Activated CD4-positive, alpha-beta T cell treated with anti-CD3 and anti-CD28 coated beads for 1 hour (primary cell): ENCODE results near the gene CAMK1D.
"Not testable (repeated sequence)": the region's sequence is repeated elsewhere in the genome, so short reads cannot be mapped to it uniquely, and the experiment has no call there.

Source experiments
- DNase-seq: peaks from one replicate; pipeline ENCODE4 v3.0.0-alpha.2; 2020

The CAMK1D gene

GRCh38 chr10:12801214-12802087 lies 452.1 kb downstream of the CAMK1D start:
- DNase-seq, result no peak

GRCh38 chr10:12803776-12804175 lies 454.4 kb downstream of the CAMK1D start:
- DNase-seq, result no peak

GRCh38 chr10:12806228-12807095 lies 457.1 kb downstream of the CAMK1D start:
- no peak for DNase-seq

DNA sequence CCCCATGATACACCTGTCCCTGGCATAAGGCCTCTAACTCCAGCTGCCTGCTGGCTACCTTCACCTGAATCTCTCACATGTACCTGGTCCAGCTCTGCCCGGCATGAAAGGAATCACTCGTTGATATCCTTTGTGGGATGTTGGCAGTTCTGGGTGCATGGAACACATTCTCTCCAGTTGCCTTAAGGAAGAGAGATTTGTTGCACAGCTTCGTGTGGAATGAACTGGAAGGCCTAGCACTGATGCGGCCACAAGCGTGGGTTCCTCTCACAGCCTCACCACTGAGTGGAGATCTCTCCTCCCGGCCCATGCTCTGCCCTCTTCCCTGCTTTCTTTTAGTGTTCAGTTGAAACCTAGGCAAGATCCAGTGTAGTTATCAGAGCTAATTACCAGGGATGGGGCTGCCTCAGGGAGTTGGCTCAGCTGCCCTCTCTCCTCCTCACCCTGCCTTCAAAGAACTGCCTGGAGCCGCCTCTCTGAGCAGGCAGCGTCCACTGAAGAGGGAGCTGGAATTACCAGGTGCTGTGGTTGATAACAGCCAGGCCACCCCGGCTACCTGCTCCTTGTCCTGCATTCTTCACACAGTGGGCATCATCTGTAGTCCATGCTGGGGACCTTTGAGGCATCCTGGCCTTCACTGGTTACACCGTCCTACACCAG lies 457.9 kb downstream of the CAMK1D start:
- no peak for DNase-seq

GRCh38 chr10:12808014-12808613 lies 458.8 kb downstream of the CAMK1D start:
- DNase-seq, result no peak

GRCh38 chr10:12810046-12810445 lies 460.7 kb downstream of the CAMK1D start:
- not testable (repeated sequence) for DNase-seq

DNA sequence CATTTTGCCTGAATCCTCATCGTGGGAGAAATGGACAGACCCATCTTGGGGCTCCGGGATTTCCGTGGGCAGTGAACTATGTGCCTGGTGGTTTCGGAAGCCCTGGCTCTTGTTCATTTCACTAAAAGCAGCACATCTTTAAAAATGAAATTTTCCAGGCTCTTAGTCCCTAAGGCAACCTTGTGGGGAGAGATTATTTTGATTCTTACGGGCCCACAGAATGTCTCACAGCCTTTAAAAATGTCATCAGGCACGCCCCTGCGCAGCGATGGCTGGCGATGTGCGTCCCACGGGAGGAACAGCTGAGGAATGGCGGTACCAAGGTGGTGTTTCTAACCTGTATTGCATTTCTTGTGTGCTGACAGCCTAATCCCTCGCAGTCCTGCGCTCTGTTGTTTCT lies 462.5 kb downstream of the CAMK1D start:
- DNase-seq, result no peak

- DNase-seq, result no peak
These were observed 463.2 kb downstream of the CAMK1D start for GRCh38 chr10:12812571-12812970.

- DNase-seq, result no peak
These were observed 464.8 kb downstream of the CAMK1D start for GRCh38 chr10:12814166-12814565.

GRCh38 chr10:12819071-12819470 lies 469.7 kb downstream of the CAMK1D start:
- no peak for DNase-seq

GRCh38 chr10:12819656-12820055 lies 470.3 kb downstream of the CAMK1D start:
- DNase-seq, result no peak

DNA sequence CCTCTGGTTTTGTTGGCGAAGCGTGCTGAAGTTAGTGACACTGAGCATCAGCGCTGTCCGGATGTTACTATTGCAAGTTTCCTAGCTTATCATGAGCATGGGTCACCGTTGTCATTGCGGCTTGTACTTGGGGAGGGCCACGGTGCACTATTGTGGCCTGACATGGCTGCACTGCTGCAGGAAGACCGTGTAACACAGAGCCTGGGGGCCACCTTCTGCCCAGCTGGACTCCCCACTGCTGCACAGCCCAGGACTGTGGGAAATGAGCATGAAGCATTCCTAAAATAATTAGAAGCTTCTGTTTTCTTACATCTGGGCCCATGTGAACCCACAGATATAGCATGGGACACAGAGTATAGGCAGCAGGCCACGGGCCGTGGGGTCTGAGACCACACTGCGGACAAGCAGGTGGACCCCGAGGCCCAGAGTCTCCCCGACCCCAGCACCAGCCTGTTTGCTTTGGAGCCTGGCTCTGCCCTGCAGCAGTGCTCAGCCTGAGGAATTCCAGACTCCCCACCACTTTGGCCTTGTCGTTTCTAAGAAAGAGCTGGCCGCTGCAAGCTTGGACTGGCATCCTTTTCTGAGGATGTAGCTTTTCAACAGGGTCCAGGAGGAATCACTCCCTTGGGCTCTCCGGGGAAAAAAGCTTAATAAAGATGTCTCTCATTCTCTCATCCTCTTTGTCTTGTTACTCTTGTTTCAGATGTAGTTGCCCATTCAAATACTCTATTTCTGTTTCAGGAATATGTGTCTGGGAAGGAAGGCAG lies 473.0 kb downstream of the CAMK1D start:
- no peak for DNase-seq

DNA sequence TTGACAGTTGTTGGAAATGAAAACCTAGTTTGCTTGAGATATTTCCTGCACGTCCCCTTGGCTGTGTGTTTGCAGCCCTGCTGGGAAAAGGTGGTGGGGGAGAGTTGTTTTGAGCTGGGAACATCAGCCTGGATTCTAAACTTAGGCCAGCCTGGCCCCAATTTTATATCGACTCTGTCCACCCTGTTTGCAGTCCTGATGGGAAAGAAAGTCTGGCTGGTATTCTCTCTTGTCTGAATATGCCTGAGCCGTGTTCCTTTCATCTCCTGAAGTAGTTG lies 473.5 kb downstream of the CAMK1D start:
- no peak for DNase-seq

DNA sequence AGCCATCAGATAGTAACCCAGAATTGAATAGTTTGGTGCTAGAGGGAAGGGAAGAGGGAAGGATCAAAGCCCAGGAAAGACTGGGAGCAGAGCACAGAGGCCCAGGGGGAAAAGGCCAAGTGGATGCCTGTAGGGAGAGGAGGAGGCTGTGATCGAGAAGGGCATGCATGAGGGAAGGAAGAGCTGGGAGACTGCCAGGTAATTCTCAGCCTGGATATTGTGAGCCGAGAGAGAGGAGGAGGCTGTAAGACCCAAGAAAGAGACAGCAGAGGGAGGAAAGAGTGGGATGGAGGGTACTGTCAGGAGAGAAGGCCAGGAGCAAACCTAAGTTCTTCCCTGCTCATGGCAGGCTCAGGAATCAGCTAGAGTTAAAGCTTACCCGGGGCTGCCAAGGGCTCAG lies 474.0 kb downstream of the CAMK1D start:
- DNase-seq, result no peak

GRCh38 chr10:12825260-12825849 lies 476.0 kb downstream of the CAMK1D start:
- DNase-seq, result no peak

DNA sequence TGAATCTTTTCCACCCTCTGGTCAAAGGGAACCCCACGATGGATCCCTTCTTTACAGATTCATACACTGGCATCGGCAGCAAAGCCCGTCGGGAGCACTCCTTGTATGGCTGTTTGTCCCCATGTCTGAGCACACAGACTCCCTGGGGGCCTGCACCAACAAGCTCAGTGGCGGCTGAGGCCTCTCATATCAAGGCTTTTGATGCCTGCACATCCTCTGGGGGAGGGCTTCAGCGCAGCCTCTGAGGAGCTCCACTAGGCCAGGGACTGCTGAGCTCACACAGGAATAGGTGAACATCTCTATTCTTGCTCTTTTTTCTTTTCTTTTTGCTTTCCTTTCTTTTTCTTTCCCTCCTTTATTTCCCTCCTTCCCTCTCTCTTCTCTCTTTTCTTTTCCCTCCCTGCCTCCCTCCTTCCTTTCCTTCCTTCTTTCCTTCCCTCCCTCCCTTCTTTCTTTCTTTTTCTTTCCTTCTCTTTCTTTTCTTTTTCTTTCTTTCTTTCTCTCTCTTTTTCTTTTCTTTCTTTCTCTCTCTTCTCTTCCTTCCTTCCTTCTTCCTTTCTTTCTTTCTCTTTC lies 477.5 kb downstream of the CAMK1D start:
- DNase-seq, result no peak

GRCh38 chr10:12828736-12829135 lies 479.4 kb downstream of the CAMK1D start:
- DNase-seq, result no peak

DNA sequence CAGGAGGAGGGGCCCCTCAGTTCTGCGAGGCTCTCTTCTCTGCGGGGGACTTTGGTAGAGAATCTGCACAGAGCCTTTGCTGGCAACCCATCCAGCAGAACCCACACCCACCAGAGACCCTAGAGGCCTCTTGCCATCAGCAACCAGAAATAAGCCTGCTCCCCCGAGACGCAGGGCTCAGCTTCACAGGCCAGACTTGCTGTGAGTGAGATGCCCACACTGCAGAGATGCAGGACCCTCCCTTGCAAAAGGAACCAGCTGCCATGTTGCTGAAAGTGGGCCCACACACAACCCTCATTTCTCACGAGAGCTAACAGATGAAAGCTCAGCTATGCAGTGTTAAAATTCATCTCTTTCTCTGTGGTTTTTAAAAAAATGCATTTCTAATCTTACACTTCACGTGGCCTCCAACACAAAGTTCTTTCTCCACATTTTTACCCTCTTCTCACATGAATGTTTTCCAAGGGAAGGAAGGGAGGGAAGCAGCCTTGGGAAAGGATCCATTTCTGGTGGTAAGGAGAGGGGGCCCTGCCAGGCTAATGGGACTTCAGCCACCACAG lies 480.6 kb downstream of the CAMK1D start:
- DNase-seq, result no peak

- no peak for DNase-seq
These were observed 482.7 kb downstream of the CAMK1D start for GRCh38 chr10:12832096-12832495.

DNA sequence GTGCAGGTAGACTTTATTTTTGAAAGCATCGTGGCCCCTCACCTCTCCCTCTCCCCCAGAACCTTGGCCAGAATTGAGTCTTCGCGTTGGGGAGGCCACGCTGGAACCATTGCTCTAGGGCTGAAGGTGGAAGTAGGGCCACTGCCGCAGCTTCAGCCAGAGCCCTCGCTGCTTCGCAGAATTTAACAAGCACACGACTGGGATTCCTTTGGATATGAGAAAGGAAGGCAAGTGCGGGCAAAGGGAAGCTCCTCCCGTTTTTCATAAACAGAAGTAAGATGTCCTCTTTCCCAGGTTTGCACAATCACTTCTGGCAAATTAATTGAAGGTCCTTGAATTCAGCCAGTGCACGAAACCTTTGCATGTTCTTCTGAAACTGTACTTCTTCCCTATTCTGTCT lies 484.1 kb downstream of the CAMK1D start:
- DNase-seq, result no peak

DNA sequence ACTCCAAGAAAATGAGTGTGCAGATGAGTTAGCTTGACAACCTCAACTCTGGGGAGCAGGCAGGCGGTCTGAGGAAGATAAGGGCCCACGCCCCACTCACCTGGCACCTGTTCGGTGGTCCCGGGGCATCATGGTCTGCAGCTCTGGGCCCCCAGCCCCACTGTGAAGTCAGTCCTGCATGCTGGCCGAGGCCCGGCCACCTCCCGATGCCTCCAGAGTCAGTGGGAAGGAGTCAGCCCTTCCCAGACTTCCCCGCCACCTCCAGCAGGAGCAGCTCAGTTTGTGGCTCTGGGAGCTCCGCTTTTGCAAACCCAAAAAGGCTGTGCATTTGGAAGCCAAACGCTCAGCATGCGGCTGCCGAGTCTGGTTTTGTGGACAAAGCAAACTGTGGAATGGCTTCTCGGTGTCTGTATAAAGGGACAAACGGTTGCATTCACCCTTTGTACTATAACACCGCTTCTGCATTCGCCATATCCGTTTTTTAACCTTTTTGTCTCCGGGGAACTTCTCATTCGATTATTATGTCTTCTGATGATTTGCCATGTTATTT lies 484.8 kb downstream of the CAMK1D start:
- no peak for DNase-seq
